B cell (primary cell): Measurements from ENCODE around the gene TNFAIP2. TPM values are rescaled to one million over a fixed set of nuclear protein-coding genes. Genes with fewer than 3 reads are reported as not detected.

Experiments used
- ATAC-seq: fragments of 200-7000 bp; cut with Tn5 transposase; one replicate; pipeline ENCODE4 v1.10.0; 2021; ENCODE audit warnings: low read depth, mild to moderate bottlenecking, moderate number of reproducible peaks, moderate library complexity
- CTCF ChIA-PET: fragments of 350-600 bp; sonication (Branson Sonifier 250); formaldehyde crosslinking; loops from one replicate; lab custom pipeline; 2021; ENCODE audit warnings: antibody characterized with exemption, inconsistent platforms; lab: Charles Lee
- POLR2A ChIA-PET: fragments of 350-600 bp; sonication (Branson Sonifier 250); formaldehyde crosslinking; loops from one replicate; lab custom pipeline; 2021; ENCODE audit warnings: antibody characterized with exemption; lab: Charles Lee
- DNase-seq: peaks from one replicate; pipeline ENCODE4 v3.0.0; 2013
- H2AFZ ChIP-seq: 2 replicates; pipeline ENCODE4 v1.6.1; 2012; ENCODE audit warnings: mild to moderate bottlenecking, low read depth, low read length; ENCODE audit not compliant: insufficient read depth, poor library complexity, severe bottlenecking
- H3K27ac ChIP-seq, 2 donors: 1 replicate in 1 of 2; 2 replicates in 1 of 2; pipeline ENCODE4 v1.5.1; 2012 to 2013; ENCODE audit warnings: low read length in 2 of 2, mild to moderate bottlenecking in 2 of 2, moderate library complexity in 1 of 2
- H3K27me3 ChIP-seq, 4 experiments: fragments of 200-600 bp in 1 of 4; sonication (generic) in 1 of 4; replicated peaks in 1 of 4; 1 replicate in 2 of 4; 2 replicates in 2 of 4; pipeline versions ENCODE4 v1.6.1 to v1.7.0; 2013 to 2016; ENCODE audit warnings: low read length in 3 of 4, mild to moderate bottlenecking in 2 of 4, mixed read lengths in 1 of 4, moderate library complexity in 1 of 4; ENCODE audit not compliant: insufficient read depth in 4 of 4, control insufficient read depth in 3 of 4; ENCODE audit errors: control extremely low read depth in 1 of 4
- H3K36me3 ChIP-seq, 2 experiments: replicated peaks in 1 of 2; 1 replicate in 1 of 2; 2 replicates in 1 of 2; pipeline versions ENCODE4 v1.6.1 to v1.7.1; 2013; ENCODE audit warnings: low read length in 1 of 2; ENCODE audit not compliant: insufficient read depth in 2 of 2, control insufficient read depth in 1 of 2; ENCODE audit errors: control extremely low read depth in 1 of 2, extremely low read depth in 1 of 2
- H3K4me1 ChIP-seq, 2 donors: fragments of 200-600 bp in 1 of 2; sonication (generic) in 1 of 2; 1 replicate in 1 of 2; 2 replicates in 1 of 2; pipeline versions ENCODE4 v1.5.1 to v1.6.1; 2013 to 2017; ENCODE audit warnings: low read length in 2 of 2; ENCODE audit not compliant: control insufficient read depth in 2 of 2, insufficient read depth in 2 of 2
- H3K4me2 ChIP-seq: replicated peaks from 2 replicates; pipeline ENCODE3; 2012; ENCODE audit warnings: mild to moderate bottlenecking, low read depth, low read length; ENCODE audit not compliant: poor library complexity, severe bottlenecking
- H3K4me3 ChIP-seq, 5 experiments: fragments of 200-600 bp in 1 of 5; sonication (generic) in 1 of 5; 1 replicate in 3 of 5; 2 replicates in 2 of 5; pipeline versions ENCODE4 v1.5.1 to v1.7.0; 2011 to 2016; ENCODE audit warnings: low read length in 4 of 5, mild to moderate bottlenecking in 4 of 5, low read depth in 2 of 5, control low read depth in 1 of 5, moderate library complexity in 1 of 5; ENCODE audit not compliant: insufficient read depth in 1 of 5; ENCODE audit errors: control extremely low read depth in 1 of 5, extremely low read depth in 1 of 5
- H3K79me2 ChIP-seq: fragments of 200-600 bp; sonication (generic); one replicate; pipeline ENCODE4 v1.6.0; 2016; ENCODE audit warnings: low read length; ENCODE audit not compliant: control insufficient read depth, insufficient read depth
- H3K9ac ChIP-seq: fragments of 200-600 bp; sonication (generic); 2 replicates; pipeline ENCODE4 v1.6.1; 2017; ENCODE audit warnings: mild to moderate bottlenecking, low read length, moderate library complexity
- H3K9me3 ChIP-seq, 3 donors: one replicate each; pipeline versions ENCODE4 v1.6.1 to v1.7.1; 2013; ENCODE audit warnings: low read length in 2 of 3; ENCODE audit not compliant: control insufficient read depth in 2 of 3, insufficient read depth in 1 of 3; ENCODE audit errors: control extremely low read depth in 1 of 3
- H4K20me1 ChIP-seq: 2 replicates; pipeline ENCODE4 v1.6.0; 2012; ENCODE audit warnings: mild to moderate bottlenecking, low read length; ENCODE audit not compliant: insufficient read depth, control insufficient read depth, poor library complexity, severe bottlenecking
- H3K27ac Mint-ChIP-seq: one replicate; pipeline ENCODE4 v1.8.0; 2021; ENCODE audit warnings: mixed read lengths
- H3K27me3 Mint-ChIP-seq: one replicate; pipeline ENCODE4 v1.8.0; 2021; ENCODE audit warnings: mixed read lengths
- H3K4me1 Mint-ChIP-seq: one replicate; pipeline ENCODE4 v1.8.0; 2021; ENCODE audit warnings: mixed read lengths
- H3K4me3 Mint-ChIP-seq: one replicate; pipeline ENCODE4 v1.8.0; 2021; ENCODE audit warnings: mixed read lengths
- H3K9me3 Mint-ChIP-seq: one replicate; pipeline ENCODE4 v1.8.0; 2022; ENCODE audit warnings: mixed read lengths; ENCODE audit not compliant: insufficient read depth
- CTCF ChIP-seq: fragments of 200-600 bp; IDR thresholded peaks from one replicate; pipeline ENCODE4 v1.8.0; 2022; ENCODE audit warnings: antibody characterized with exemption, mild to moderate bottlenecking
- EZH2 ChIP-seq: IDR thresholded peaks from 2 replicates; pipeline ENCODE4 v1.6.1; 2012; ENCODE audit warnings: borderline replicate concordance, low read depth, mild to moderate bottlenecking, moderate library complexity, low read length; ENCODE audit not compliant: insufficient read depth, poor library complexity, severe bottlenecking
- WGBS: methylation state at CpG from one replicate; pipeline ENCODE4 v1.1.5; 2013; ENCODE audit warnings: missing lambda C conversion rate; ENCODE audit not compliant: insufficient coverage; 5-methylcytosine and 5-hydroxymethylcytosine counted together
- intact Hi-C: fragments of 100-400 bp; cut with micrococcal nuclease; formaldehyde crosslinking; loops from one replicate; pipeline ENCODE4 v1.10.0; 2022
- polyA plus RNA-seq: library from polyadenylated mRNA; depleted of rRNA; stranded (reverse); fragments of >200 nt; gene quantifications from 2 replicates; pipeline ENCODE4 v1.2.3, GENCODE V29; 2012
- total RNA-seq, 2 donors: library from RNA; stranded (reverse); fragments of 120-200 nt in 1 of 2; gene quantifications; 1 replicate in 1 of 2; 2 replicates in 1 of 2; pipeline versions ENCODE4 v1.2.3 to v1.2.4, GENCODE V29; 2013 to 2022

TNFAIP2 gene
- total and polyA plus RNA-seq, 2 donors (not counting 1 experiment from before 2014, with no cell fraction given): 1.5 to 9.0 TPM

DNA sequence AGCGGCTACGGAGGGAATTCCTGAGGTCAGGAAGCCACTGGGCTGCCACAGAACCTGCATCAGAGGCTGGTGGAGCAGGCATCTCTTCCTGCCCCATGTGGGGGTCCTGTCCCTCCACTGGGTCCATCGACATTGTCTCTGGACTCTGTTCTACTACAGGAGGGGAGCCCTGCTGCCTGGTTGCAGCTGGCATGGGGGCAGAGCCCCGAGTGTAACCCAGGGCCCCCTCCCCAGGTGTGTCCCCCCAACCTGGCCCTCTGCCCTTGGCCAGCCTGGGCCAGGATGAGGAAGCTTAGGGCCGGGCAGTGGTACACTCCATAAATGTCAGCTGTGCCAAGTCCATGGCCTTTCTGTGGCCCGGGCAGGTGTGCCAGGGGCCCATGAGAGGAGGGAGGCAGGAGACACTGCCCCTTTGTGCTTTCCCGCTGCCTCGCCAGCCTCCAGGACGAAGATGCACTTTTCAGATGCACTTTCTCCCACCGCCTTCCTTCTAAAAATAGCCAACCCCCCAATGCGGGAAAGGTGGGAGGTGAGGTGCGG is 32.7 kb upstream of the TNFAIP2 start:
- Histone ChIP-seq H3K9me3 (no peaks in the 10 kb centered on the region), H3K27ac (no peak overlapping the region), H3K79me2 (no peaks in the 10 kb centered on the region), H3K4me3 (peak overlapping the region in 2 of 5 experiments; percentile 24 to 49), H2AFZ (peak overlapping the region; percentile 70), H3K27me3 (peaks cover 0 to 26% (median 1%) of the 10 kb centered on the region in 4 experiments), H3K4me2 (peak overlapping the region; percentile 90), H4K20me1 (no peaks in the 10 kb centered on the region), H3K36me3 (no peaks in the 10 kb centered on the region), H3K4me1 (peaks cover 10 to 15% of the 10 kb centered on the region in 2 donors), H3K9ac (peak overlapping the region; percentile 64)
- Mint-ChIP-seq H3K4me3 (peak overlapping the region; percentile 74), H3K9me3 (no peaks in the 10 kb centered on the region), H3K27ac (no peak overlapping the region), H3K4me1 (peaks cover 2% of the 10 kb centered on the region), H3K27me3 (peaks cover 2% of the 10 kb centered on the region)
- ATAC-seq: no peak
- TF ChIP-seq EZH2: no peak
- no peak for TF ChIP-seq CTCF
- CTCF ChIA-PET: interaction anchor here (0.7 to 1.4 kb wide), 5 partner anchors 12 to 396 kb away, joined by 3 to 10 read pairs (median 7); no protein-coding TSS in a partner anchor
- no peak for DNase-seq
- POLR2A ChIA-PET: no interaction called here
- intact Hi-C loops: loop anchor here (1.0 to 5.0 kb wide), 4 partner anchors 12 to 498 kb away; partner anchors contain the start of gene RCOR1
- 82% methylated on average over 8 of the region's 12 CpGs for WGBS
